ENCODE data around the gene YARS1. TPM values are rescaled to one million over a fixed set of nuclear protein-coding genes. Genes with fewer than 3 reads are reported as not detected.

The YARS1 gene
- total RNA-seq, 4 donors from 2014 or later, result 24.8 to 40.0 (median 30.2) TPM

DNA sequence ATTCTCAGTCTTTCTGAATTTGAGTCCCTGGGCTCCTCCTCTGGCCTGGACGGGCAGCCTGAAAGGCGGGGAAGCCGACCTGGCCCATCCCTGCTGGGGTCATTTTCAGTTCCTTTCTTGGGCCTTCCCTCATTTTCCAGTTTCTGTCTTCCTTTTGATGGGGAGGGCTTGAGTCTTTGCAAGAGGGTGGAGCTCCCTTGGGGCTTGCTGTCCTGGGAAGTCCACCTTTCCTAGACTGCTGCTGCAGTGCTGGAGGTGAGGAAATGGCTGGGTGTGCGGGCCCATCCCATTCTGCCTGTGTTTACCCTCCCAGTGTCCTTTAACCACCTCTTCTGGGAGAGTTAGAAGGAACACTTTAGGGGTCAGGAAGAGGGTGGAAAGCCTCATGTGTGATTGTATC, 74.2 kb downstream of the YARS1 start:
- DNase-seq (ENCODE audit: low spot score in 2 of 2), result no peak
- no peak overlapping the region for H3K4me3 ChIP-seq (ENCODE audit: low read depth, poor library complexity, severe bottlenecking)
- intact Hi-C loops (cut with DNase I; ENCODE audit: low total_unique reads), result no loop called here
- TF ChIP-seq, protein P1, sequence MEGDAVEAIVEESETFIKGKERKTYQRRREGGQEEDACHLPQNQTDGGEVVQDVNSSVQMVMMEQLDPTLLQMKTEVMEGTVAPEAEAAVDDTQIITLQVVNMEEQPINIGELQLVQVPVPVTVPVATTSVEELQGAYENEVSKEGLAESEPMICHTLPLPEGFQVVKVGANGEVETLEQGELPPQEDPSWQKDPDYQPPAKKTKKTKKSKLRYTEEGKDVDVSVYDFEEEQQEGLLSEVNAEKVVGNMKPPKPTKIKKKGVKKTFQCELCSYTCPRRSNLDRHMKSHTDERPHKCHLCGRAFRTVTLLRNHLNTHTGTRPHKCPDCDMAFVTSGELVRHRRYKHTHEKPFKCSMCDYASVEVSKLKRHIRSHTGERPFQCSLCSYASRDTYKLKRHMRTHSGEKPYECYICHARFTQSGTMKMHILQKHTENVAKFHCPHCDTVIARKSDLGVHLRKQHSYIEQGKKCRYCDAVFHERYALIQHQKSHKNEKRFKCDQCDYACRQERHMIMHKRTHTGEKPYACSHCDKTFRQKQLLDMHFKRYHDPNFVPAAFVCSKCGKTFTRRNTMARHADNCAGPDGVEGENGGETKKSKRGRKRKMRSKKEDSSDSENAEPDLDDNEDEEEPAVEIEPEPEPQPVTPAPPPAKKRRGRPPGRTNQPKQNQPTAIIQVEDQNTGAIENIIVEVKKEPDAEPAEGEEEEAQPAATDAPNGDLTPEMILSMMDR (IDR thresholded peaks at IDR 0.05), result no peak
- no peak for TF ChIP-seq POLR2A (IDR thresholded peaks at IDR 0.05)
- WGBS, 2 donors, result 43 to 51% methylated on average over 4 of the region's 4 CpGs

DNA sequence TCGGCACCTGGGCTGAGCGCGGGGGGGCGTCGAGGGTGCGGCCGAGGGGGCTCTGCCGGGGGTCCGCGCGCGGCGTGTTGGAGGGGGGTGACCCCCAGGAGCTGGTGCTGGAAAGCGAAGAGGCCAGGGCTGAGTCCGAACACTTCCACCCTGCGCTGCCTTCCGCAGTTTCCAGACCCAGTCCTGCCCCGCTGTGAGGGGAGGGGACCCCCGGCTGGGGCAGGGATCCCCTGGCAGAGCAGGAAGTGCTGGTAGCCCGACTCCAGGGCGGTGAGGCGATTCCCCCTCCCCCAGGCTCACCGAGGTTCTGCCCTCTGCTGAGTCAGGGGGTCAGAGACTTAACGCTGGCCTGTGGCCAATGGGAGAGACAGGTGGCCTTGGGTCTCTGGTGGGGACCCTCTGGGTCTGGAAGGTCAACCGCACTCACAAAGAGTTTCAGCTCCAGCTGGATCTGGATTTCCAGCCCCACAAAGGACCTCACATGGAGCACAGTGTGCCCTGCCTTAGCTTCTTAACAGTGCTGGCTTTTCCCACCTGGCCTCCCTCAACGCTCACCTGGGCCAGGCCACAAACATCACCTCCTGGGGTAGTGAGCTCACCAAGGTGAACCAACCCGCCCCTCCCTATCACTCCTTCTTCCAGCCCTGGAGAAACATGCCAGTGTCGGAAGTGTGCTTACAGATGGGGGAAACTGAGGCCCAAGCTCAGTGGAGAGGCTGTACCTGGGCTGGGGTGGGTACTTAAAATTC, 74.8 kb downstream of the YARS1 start:
- intact Hi-C loops (cut with DNase I; ENCODE audit: low total_unique reads), result no loop called here
- DNase-seq (ENCODE audit: low spot score in 2 of 2), result peak in 1 of 2 donors; percentile 87
- H3K4me3 ChIP-seq (ENCODE audit: low read depth, poor library complexity, severe bottlenecking), result peak overlapping the region; percentile 75
- TF ChIP-seq POLR2A (IDR thresholded peaks at IDR 0.05), result no peak
- TF ChIP-seq, protein P1 (IDR thresholded peaks at IDR 0.05), result no peak
- WGBS, 2 donors, result 17 to 25% methylated on average over 14 to 23 of the region's 28 CpGs

DNA sequence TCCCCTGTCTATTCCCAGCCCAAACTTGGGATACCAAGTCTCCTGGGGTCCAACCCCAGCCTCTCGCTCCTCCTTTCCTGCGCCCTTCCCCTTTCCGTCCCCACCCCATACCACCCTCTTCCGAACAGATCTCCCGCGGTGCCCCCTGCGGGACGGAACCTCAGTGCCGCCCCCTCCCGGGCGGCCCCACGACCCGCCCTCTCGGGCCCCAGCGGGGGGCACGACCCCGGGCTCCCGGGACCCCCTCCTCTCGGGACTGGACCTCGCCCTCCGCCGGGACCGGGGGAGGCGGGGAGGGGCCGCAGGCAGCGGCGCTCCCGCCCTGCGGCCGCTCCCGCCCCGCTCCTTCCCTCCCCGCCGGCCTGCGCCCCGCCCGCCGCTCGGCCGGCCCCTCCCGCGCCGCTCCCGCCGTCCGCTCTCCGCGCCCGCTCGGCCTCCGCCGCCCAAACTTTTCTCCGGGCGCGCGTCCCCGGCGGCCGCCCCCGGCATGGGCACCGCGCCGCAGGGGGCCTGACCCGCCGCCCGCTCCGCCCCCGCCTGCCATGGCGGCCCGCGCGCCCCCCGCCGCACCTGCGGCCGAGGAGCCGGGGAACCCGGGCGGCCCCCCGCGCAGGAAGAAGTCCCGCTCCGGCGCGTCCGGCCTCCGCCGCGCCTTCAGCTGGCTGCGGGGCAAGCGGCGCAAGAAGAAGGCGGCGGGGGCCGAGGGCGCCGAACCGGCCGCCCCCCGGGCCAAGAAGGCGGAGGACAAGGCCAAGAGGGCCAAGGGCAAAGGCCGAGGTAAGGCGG, 75.6 kb downstream of the YARS1 start:
- 0 to 1% methylated on average over 22 to 84 of the region's 103 CpGs for WGBS, 2 donors
- no peak for DNase-seq (ENCODE audit: low spot score in 2 of 2)
- TF ChIP-seq, protein P1 (IDR thresholded peaks at IDR 0.05), result no peak
- no peak for TF ChIP-seq POLR2A (IDR thresholded peaks at IDR 0.05)
- peak overlapping the region; percentile 75 for H3K4me3 ChIP-seq (ENCODE audit: low read depth, poor library complexity, severe bottlenecking)
- intact Hi-C loops (cut with DNase I; ENCODE audit: low total_unique reads), result no loop called here

DNA sequence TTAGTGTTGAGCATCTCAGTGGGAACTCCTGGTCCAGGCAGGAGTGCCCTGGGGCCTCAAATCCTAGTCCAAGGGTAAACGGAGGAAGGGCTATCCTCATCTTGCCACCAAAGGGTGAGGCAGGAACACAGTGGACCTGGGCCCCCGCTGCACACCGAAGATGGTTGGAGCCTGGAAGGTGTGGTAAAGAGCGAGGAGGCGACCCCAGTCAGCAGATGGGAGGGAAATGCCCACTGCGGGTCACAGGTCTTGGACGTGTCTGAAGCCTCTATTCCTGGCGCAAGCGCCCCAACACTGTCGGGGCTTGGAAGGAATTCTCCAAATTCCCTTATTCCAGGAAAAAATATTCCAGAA, 76.1 kb downstream of the YARS1 start:
- intact Hi-C loops (cut with DNase I; ENCODE audit: low total_unique reads), result no loop called here
- no peak for DNase-seq (ENCODE audit: low spot score in 2 of 2)

DNA sequence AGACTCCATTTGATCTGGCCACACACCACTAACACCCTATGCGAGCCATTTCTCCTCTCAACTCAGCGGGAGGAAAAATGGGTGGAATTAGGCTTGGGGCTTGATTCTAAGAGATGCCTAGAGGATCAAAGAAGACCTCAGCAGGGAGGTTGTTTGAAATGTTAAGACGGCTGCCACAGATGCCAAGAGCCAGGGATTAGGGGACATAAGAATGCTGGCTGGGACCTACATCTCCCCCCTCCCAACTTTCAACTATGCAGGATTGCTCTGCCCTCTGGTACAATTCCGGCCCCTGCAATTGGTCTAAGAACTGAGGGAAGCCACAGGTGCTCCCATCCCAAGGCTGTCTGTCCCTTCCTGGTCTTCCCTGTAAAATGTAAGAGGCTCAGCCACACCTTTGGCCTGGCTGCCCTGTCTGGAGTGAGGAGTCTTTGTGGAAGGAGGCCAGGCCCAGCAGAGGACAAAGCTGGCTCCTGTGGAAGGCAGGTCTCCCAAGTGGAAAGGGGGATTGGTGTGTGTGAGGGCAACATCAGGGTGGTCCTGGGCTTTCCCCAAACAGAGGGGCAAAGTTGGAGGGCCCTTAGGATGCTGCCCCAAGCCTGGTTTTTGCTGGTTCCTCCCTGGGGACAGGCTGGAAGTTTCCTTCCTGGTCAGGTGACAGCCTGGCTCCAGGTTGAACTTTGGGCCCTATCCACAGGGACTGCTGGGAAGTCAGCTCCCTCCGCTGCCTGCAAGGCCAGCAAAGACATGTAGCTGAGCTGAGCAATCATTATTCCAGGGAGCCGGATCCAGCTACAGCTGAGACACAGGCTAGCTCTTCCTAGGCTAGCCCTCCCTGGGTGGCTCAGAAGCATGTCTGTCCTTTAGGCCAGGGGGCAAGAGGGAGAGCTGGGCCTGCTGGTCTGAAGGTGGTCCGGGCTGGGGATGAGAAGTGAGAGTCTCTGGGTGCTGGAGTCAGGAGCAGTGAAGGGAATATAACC, 80.1 kb downstream of the YARS1 start:
- no peak for DNase-seq (ENCODE audit: low spot score in 2 of 2)

More for the DNA sequence above, 76.1 kb downstream of the YARS1 start:
- no peak for TF ChIP-seq POLR2A (IDR thresholded peaks at IDR 0.05)
- TF ChIP-seq, protein P1 (IDR thresholded peaks at IDR 0.05), result no peak
- peak overlapping the region; percentile 41 for H3K4me3 ChIP-seq (ENCODE audit: low read depth, poor library complexity, severe bottlenecking)
- 21 to 24% methylated on average over 10 of the region's 10 CpGs for WGBS, 2 donors

More for the DNA sequence above, 80.1 kb downstream of the YARS1 start:
- TF ChIP-seq, protein P1 (IDR thresholded peaks at IDR 0.05), result no peak
- TF ChIP-seq POLR2A (IDR thresholded peaks at IDR 0.05), result no peak
- 79 to 80% methylated on average over 6 to 7 of the region's 7 CpGs for WGBS, 2 donors
- no peak overlapping the region for H3K4me3 ChIP-seq (ENCODE audit: low read depth, poor library complexity, severe bottlenecking)
- intact Hi-C loops (cut with DNase I; ENCODE audit: low total_unique reads), result no loop called here

Data from lower leg skin (tissue), 4 donors.